Iris pigment epithelial cell (primary cell): ENCODE data around the gene LRMDA.
"Not testable (repeated sequence)": the region's sequence is repeated elsewhere in the genome, so short reads cannot be mapped to it uniquely, and the experiment has no call there.

Experiments
- DNase-seq: peaks from one replicate; pipeline ENCODE4 v3.0.0-alpha.2; 2011; ENCODE audit warnings: low read depth

LRMDA gene

DNA sequence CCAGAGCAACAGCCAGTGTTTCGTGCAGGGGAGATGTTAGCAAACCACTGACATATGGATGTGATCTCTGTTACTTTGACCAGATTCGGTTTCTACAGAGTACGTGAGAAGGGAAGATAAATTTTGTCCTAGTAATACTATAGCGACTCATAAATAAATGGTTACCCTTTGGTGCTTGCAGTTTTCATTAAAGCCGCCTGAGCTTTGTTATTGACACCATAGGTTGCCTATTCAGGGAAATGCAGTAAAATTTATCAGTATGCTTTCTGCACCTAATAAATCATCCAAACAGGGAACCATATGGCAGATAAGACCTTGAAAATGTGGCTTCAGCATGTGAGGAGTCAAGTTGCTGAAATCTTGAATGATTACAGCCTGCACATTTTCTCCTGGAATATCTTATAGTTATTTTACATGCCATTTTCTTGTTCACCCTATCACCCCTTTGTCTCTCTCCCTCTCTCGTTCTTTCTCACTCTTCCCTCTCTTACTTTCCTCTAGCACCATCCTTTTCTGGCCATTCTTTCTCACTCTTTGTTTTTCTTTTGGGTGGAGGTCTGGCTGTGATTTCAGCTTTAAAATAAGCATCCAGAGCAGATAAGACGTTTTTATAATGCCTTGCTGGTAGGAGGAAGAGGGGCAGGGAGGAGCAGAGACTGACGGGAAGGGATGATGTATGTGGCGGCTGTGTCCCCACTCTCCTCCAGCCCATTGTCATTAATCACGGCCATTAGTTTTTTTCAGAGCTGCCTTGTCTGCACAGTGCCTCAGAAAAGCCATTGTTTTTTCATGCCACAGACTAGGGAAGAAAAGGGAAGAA lies 182.5 kb downstream of the LRMDA start:
- DNase-seq: no peak

DNA sequence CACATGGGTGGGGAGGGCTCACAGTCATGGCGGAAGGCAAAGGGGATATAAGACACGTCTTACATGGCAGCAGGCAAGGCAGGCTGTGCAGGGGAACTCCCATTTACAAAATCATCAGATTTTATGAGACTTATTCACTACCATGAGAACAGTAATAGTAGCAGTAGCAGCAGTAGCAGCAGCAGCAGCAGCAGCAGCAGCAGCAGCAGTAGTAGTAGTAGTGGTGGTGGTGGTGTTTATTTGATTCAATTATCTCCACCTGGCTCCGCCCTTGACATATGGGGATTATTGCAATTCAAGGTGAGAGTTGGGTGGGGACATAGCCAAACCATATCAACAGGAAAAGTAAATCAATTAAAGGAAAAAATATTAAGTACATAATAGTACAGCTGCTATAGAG lies 184.7 kb downstream of the LRMDA start:
- DNase-seq: no peak

DNA sequence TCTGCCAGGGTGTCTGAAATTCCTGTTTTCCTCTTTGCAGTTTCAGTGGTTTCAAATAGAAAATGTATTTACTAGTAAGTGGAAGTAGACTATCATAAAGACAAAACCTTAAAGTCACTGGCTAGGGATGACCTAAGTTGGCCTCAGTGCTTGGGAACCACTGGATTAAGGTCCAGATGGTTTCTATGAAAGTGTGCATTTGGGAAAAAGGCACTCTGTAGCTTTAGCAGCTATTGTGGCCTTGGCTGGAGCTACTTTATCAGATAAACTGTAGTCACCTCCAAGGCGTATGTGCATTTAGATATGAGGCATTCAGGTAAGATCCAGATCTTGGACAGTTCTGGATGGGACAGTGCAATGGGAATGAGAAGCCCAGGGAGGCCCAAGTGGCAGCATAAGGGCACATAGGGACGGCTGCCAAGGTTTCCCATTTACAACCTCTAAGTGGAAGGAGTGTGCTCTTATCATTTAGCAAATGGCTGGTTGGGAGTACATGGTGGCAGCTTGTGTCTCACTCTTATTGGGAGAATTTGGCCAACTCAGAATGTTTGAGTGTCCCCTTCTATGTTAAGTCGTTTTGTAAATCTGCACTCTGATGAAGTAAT lies 185.6 kb downstream of the LRMDA start:
- DNase-seq: no peak

DNA sequence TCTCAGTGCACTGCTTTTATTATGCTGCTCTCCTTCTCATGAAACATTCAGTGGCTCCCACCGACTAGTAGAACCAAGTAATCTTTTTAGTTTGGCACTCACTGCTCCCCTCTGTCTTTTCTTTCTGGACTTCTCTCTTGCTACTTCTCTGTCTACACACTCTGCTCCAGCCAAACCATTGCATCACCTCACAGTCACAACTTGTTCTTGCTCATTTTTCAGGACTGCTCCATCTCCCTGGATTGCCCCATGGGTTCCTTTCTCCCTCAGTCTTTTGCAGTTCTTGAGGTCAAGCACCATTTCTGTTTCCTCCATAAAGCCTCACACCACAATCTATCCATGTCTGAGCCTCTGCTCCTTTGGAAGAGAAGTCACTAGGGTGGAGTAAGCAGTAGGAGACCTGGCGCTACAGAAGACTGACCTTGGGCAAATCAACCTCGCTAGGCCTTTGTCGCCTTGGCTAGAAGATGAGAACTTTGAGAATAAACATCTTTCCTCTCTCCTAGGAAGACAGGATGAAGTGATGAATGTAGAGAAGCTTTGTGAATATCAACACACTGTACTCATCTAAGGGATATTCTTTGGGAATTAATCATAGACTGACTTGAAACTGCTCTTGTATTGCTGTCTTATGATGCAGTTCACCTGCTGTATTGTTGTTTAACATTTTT lies 186.2 kb downstream of the LRMDA start:
- no peak for DNase-seq

DNA sequence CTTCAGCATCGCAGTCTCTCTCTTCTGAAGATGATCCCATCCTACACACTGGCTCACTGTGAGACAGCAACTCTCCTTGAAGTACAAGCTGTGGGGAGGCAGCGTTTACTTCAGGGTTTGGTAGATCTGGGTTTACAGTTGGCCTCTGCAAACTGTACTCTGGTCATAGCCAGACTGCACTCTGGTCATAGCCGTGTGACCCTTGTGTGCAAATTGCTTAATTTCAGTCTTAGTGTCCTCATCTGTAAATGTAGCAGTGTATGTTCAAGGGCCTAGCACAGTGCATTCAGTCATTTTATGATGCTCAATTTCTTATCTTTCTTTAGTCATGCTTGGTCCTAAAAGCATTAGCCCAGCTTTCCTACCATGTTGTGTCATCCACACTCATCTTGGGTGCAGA lies 188.2 kb downstream of the LRMDA start:
- no peak for DNase-seq

DNA sequence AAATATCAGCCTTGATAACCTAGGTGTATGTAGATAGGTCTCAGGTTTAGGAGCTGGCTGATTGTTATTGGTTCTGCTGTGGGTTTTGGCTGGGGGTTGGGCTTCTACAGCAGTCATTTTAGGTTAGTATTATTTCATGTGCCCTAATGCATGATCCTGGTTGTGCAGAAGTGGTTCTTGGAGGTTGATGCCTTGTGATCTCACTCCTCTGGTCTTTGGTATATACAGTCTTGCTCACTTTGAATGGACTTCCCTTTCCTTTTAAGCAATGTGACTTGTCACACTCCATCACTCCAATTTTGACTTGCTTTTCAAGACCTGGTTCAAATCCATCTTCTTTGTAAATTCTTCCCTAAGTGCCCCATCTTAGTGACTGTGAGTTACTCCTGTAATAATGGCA lies 188.9 kb downstream of the LRMDA start:
- no peak for DNase-seq

DNA sequence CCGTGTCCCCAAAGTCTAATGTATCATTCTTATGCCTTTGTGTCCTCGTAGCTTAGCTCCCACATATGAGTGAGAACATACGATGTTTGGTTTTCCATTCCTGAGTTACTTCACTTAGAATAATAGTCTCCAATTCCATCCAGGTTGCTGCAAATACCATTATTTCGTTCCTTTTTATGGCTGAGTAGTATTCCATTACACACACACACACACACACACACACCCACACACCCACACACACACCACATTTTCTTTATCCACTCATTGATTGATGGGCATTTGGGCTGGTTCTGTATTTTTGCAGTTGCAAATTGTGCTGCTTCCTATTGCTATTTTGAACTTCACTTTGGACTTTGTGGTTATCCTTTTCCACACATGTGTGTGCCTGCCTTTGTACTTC lies 189.6 kb downstream of the LRMDA start:
- DNase-seq: not testable (repeated sequence)

DNA sequence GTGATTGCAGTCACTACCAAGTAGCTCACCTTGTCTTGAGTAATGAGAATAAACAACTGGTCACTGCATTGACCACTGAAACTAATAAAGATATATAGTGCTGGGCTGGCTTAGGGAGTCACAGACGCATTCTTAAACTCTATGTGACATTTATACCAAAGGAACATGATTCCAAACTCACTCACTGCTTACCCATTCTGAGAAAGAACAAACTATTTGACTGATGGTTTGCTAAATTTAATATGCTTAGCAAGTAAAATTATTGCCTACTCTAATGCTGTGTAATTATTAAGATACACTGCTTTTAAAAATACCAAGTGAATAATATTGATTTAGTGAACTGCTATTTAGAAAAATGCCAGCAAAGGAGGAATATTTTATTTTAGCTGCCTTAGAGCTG lies 191.1 kb downstream of the LRMDA start:
- DNase-seq: no peak

DNA sequence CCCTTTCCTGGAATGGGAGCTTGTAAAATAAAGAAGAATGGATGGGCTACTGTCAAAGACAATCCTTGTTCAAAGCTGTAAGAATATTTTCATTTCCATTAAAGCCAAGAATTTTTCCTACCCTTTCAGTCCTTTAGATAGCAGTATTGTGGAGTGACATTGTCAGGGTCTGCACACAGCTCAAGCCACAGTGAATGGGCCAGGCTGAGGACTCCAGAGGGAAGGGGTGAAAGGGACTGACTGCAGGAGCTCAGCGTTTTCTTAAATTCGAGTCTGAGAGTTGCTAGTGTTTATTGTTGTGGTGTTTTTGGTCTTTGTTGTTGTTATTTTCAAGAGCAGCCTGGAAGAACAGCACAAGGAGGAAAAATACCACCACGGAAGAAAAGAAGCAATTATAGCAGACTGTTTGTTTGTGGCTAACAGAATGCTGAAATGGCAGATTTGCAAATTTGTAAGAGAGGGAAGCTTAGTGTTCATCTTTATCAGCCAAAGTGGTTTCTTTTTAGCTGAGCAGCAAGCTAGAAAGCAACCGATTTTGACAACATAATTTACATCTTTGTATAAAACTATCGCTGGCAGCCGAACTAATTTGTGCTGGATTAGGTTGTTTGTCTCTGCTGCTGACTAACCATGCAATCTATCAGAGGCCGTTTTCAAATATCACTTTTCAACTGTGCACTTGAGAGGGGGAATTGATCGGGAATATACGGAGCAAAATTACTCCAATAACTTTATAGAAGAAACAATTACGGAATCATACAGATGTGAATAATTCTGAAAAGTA lies 192.1 kb downstream of the LRMDA start:
- DNase-seq: no peak

DNA sequence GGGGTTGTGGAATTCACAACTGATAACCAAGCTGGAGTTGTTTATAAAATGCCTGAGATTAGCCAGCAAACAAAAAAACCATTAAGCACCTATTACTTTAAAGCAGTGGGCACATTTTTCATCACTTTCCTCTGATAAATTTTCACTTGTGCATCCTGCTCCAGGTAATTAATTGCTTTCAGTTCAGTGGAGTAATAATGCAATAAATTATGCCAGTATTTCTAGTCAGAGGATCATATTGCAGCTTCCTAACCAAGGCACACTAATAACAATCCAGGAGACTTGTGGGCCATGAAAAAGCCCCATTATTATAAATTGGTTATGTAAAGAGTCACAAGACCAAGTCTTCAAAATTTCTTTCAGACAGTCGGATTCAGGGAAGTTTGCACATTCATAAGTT lies 193.2 kb downstream of the LRMDA start:
- DNase-seq: no peak

DNA sequence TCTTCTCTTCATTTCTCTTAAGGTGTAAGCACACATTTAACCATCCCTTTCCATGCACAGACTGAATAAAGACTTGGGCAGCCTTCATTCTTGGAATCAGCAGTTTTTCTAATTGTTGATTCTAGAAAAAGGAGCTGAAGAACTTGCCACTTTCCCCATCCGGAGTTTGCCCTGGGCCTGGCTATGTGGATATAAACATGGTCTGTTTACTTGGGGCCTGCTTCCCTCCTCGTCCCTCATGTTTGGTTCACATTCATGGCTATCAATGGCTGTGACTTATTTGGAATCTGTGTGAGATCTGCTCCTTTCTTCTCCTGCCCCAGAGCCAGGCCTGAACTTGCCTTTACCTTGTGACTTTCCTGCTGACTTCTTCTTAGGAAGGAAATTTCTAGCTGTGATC lies 199.3 kb downstream of the LRMDA start:
- no peak for DNase-seq

DNA sequence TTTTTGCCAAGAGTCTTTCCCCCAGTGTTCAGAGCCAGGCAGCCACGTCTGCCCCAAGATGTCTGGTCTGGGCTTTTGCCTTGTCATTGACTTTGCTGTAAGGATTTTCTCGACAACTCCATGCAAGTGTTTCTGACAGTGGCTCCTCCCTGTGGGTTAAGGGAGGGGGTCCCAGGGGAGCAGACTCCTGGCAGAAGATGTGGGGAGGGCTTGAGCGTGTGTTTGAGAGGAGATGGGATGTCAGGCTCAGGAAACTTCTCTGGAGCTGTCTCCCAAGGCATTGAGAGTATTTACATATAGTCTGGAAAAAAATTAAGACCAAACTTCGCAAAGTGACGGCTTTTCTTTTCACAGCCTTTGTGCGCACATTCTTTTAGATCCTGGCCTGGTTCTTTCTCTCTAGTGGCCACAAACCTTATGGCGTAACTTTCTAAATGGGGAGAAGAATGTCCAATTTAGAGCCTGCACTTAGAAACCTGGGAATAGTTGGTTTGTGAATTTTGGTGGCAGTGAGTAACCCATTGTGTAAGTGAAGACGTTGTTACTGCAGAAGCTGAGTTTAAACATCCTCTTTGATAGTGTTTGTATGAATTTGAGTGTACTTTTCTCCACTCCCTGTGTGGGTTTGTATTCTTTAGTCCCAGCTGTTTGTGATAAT lies 201.5 kb downstream of the LRMDA start:
- DNase-seq: no peak

DNA sequence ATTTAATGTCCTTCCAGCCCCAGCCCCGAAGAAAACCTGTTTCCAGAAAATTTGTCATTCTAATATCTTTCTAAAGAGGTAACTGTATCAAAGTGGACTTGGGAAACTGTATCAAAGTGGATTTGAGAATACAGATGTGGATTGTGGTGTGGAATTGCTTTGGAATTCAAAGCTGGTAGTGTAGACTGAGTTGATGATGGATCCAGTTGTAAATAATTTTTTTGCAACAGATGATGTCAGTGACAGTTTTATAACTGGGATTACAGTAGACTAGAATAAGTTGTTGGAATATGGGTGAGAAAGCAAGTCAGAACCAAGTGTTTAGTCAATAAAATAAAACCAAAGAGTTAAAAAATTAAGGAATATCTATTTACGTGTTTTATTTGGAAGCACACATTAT lies 202.1 kb downstream of the LRMDA start:
- no peak for DNase-seq

DNA sequence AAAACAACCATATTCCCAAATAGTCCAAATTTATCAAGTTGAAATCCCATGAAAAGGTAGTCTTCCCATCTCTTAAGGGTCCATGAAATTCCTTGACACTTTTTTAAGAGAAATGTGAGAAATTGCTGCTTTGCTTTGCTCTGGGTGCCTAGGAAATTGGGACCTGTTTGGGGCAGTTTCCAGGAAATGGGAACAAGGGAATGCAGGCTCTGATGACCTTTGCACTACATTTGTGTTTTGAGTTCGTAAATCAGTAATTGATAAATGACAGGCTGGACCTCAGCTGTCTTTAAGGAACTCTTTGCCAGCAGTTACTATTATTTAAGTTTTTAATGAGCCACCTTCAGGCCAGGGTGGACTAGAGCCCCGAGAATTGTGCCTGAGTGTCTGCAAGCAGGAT lies 203.5 kb downstream of the LRMDA start:
- no peak for DNase-seq

DNA sequence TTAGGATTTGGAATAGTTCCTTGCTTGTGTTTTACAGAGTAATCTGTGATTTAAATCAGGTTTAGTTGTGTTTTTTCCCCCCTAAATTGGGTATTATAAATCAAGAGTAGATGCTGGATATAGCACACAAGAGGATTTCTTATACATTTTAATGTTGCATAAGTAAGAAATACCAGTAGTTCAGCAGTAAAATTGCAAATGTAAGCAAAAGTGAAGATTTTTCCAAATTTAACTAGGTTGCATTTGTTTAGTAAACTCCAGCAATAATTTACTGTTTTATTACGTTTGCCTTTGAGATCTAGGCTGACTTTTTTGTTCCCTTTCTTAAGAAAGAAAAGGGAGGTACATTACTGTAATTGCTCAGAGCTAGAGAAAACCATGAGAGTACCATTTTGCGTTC lies 207.3 kb downstream of the LRMDA start:
- DNase-seq: no peak

DNA sequence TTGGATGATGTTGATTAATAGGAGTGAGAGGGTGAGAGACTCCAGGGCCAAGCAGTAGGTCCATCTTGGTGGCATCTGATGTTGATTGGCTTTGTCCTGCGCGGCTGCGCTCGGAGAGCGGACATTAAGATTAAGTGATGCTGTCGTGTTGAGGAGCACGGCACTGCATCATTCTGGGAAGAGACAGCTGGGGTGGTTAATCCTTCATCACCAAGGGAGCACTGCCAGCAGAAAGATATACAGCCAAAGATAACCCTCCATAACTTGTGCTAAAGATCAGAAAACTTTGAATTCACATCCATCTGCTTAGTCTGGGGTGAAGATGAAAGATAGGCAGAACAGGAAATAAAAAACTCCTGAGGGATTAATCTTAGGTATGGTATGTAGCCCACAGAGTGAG lies 208.3 kb downstream of the LRMDA start:
- DNase-seq: no peak

DNA sequence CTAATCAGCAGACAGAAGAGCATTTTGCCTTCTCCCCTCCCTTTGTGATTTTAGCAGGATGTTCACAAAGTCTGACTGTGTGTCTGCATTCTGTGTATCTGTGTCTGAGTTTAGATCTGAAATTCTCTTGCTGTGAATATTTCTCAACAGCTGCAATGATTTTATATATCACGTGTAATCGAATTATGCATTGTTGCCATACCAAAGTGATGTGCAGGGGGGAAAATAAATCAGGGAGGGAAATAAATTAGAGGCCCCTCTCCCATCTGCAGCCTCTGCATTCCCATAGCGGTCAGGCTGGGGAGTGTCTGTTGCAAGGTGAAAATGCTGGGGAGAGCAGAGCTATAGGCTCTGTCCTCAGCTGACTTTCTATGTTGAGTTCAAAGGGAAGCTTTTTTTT lies 209.0 kb downstream of the LRMDA start:
- no peak for DNase-seq

DNA sequence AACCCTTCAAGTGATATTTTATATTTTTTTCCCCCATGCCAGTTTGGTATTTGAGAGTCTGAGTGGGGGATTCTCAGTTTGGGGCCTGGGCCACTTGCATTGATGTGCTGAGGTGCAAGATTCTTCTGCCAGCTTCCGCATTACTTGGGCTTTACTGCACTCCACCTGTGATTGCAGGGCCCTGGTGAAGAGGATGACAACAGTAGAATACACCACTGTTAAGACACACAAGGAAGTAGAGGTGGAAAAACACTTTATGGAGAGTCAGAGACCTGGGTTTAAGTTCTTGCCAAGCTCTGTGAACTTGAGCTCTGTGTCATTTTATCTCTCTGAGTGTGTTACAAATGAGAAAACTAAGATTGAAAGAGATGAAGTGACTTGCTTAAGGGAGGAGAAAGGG lies 209.4 kb downstream of the LRMDA start:
- DNase-seq: no peak

DNA sequence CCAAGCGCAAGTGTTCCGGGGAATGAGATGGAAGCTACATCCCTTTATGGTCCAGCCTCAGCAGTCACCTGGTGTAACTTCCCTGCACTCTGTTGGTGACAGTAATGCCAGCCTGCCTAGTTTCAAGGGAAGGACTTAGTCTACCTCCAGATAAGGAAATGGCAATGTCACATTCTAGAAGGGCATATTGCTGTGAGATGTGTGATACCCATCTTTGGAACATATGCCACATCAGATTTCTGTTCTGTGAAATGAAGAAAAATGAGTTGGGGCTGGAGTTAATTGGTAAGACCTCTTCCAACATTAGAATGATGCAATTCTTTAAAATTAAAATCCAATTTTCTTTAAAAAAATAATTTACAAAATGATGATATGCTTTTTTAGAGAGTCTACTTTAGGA lies 212.0 kb downstream of the LRMDA start:
- no peak for DNase-seq

DNA sequence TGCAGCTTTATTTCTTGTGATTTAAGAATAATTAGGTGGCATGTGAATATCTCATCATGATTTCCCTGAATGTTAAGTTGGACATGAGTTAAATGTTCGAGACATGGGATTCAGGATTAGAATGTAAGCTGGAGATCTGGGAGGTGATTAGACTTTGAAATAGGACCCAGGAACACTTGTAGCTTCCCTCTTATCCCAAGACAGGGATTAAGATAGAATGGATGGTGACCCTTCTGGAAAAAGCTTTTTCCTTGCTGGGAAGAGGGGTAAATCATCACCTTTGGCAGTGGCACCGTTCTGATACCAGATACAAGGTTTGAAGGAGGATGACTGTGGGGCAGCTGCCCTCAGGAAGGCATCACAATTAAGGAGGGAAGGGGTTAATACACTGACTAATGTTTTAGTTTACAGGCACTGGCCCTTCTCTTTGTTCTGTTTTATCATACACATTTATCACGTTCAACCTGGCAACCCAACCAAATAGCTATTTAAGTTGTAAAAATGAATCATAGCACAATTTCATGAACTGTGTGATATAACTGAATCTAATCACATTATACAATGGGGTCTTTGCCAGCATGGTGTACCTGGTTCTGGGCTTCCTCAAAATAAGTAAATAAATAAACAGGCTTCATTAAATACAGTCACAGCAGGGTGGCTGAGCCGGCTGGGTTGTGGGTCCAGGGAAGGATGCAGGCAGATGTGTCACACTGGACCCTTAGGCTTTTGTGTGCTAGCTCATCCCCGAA lies 212.7 kb downstream of the LRMDA start:
- DNase-seq: no peak

DNA sequence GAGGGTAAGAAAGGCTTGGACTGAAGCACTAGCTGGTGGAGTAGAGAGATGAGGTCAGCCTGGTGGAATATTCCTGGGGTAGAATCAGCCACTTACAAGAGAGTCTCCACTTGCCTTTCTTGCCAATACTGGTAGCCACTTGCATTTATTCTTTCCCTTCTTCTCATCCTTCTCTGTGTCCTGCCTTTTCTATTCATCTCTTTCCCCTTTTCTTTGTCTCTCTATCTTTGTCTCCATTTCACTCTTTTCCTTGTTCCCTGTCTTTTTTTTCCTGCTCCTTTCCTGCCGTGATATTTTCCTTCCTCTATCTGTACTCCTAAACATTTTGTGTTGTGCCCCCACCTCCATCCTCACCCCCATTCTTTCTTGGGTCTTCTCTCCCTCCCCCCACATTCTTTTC lies 214.3 kb downstream of the LRMDA start:
- DNase-seq: no peak
